NT2/D1 (cell line): ENCODE results near the gene DPH6.

Source experiments
- YY1 ChIP-seq: IDR thresholded peaks from 2 replicates; pipeline ENCODE4 v1.6.1; 2011; ENCODE audit not compliant: insufficient read length, insufficient read depth
- ZNF274 ChIP-seq: IDR thresholded peaks from 2 replicates; pipeline ENCODE4 v1.6.1; 2011; ENCODE audit warnings: mild to moderate bottlenecking, low read depth, low read length

DNA sequence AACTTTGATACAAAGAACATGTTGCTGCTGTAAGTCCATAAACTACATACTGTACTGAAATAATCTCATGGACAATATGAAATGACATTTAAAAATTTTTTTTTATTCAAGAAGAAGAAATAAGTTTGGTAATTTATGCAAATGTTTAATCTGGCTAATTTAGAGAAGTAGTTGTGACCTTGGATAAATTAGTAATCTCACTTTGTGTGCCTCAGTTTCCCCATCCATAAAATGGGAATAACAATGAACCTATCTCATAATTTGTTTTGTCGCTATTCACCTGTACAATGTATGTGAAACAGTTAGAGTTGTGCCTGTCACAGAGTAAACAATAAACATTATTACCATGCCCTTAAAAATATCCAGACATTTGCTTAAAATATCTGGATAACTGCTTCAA lies 15.3 kb upstream of the DPH6 start:
- no peak for TF ChIP-seq YY1
- TF ChIP-seq ZNF274, result no peak
